GM20431 (cell line): ENCODE measurements around the gene NRG3.

Source experiments
- in situ Hi-C: fragments of 300-500 bp; cut with MseI, MboI; formaldehyde crosslinking; loops from one replicate; pipeline ENCODE4 v1.15.0; 2020; ENCODE audit warnings: low sequenced_read_pairs; ENCODE audit not compliant: unreplicated experiment

NRG3 gene

GRCh38 chr10:81877596-81877995, 2.6 kb downstream of the NRG3 start:
- in situ Hi-C loops, result no loop called here

GRCh38 chr10:81882011-81882410, 7.0 kb downstream of the NRG3 start:
- in situ Hi-C loops, result no loop called here

GRCh38 chr10:81884856-81885255, 9.9 kb downstream of the NRG3 start:
- in situ Hi-C loops, result no loop called here

GRCh38 chr10:81885491-81885890, 10.5 kb downstream of the NRG3 start:
- in situ Hi-C loops, result no loop called here

- in situ Hi-C loops, result no loop called here
Observed at GRCh38 chr10:81886939-81887338, 11.9 kb downstream of the NRG3 start.

- in situ Hi-C loops, result no loop called here
Observed at GRCh38 chr10:81889181-81889769, 14.3 kb downstream of the NRG3 start.

- in situ Hi-C loops, result no loop called here
Observed at GRCh38 chr10:81894616-81895015, 19.6 kb downstream of the NRG3 start.

- in situ Hi-C loops, result no loop called here
Observed at GRCh38 chr10:81898518-81898917, 23.5 kb downstream of the NRG3 start.

- in situ Hi-C loops, result no loop called here
Observed at GRCh38 chr10:81900989-81901388, 26.0 kb downstream of the NRG3 start.

GRCh38 chr10:81903472-81903871, 28.5 kb downstream of the NRG3 start:
- in situ Hi-C loops, result no loop called here

GRCh38 chr10:81905161-81905560, 30.2 kb downstream of the NRG3 start:
- in situ Hi-C loops, result no loop called here

- in situ Hi-C loops, result no loop called here
Observed at GRCh38 chr10:81909453-81909852, 34.5 kb downstream of the NRG3 start.

GRCh38 chr10:81911328-81911727, 36.3 kb downstream of the NRG3 start:
- in situ Hi-C loops, result no loop called here

GRCh38 chr10:81914736-81915503, 39.9 kb downstream of the NRG3 start:
- in situ Hi-C loops, result no loop called here

- in situ Hi-C loops, result no loop called here
Observed at GRCh38 chr10:81915504-81915897, 40.5 kb downstream of the NRG3 start.

- in situ Hi-C loops, result no loop called here
Observed at GRCh38 chr10:81917666-81918065, 42.7 kb downstream of the NRG3 start.

- in situ Hi-C loops, result no loop called here
Observed at GRCh38 chr10:81918766-81919165, 43.8 kb downstream of the NRG3 start.

- in situ Hi-C loops, result no loop called here
Observed at GRCh38 chr10:81920213-81920829, 45.3 kb downstream of the NRG3 start.

GRCh38 chr10:81928119-81928518, 53.1 kb downstream of the NRG3 start:
- in situ Hi-C loops, result no loop called here

- in situ Hi-C loops, result no loop called here
Observed at GRCh38 chr10:81943583-81943982, 68.6 kb downstream of the NRG3 start.

- in situ Hi-C loops, result no loop called here
Observed at GRCh38 chr10:81944609-81945008, 69.6 kb downstream of the NRG3 start.
